Endometrial microvascular endothelial cells (primary cell): ENCODE data around the gene SIPA1L3. TPM values are rescaled to one million over a fixed set of nuclear protein-coding genes. Genes with fewer than 3 reads are reported as not detected.

Experiments
- in situ Hi-C: cut with HindIII; loops from 2 replicates; pipeline ENCODE4 v1.10.0; 2017; ENCODE audit warnings: low sequenced_read_pairs, low pct_unique_long_range_greater_than_20kb; ENCODE audit errors: inconsistent ontology term
- total RNA-seq: library from RNA; depleted of rRNA; stranded (reverse); fragments of >200 nt; gene quantifications from one replicate; pipeline ENCODE4 v1.2.3, GENCODE V29; 2015; ENCODE audit errors: inconsistent ontology term

The SIPA1L3 gene
- total RNA-seq, 1 donor from 2014 or later, result 31.5 TPM

GRCh38 chr19:38204728-38205127, 297.7 kb downstream of the SIPA1L3 start:
- in situ Hi-C loops, result no loop called here

GRCh38 chr19:38206006-38206745, 299.2 kb downstream of the SIPA1L3 start:
- in situ Hi-C loops, result no loop called here

- in situ Hi-C loops, result no loop called here
Observed at GRCh38 chr19:38206928-38207327, 299.9 kb downstream of the SIPA1L3 start.

GRCh38 chr19:38207543-38207942, 300.5 kb downstream of the SIPA1L3 start:
- in situ Hi-C loops, result no loop called here

- in situ Hi-C loops, result no loop called here
Observed at GRCh38 chr19:38208571-38208970, 301.6 kb downstream of the SIPA1L3 start.

GRCh38 chr19:38209152-38209551, 302.1 kb downstream of the SIPA1L3 start:
- in situ Hi-C loops, result no loop called here

GRCh38 chr19:38209671-38210457, 302.9 kb downstream of the SIPA1L3 start:
- in situ Hi-C loops, result no loop called here

- in situ Hi-C loops, result no loop called here
Observed at GRCh38 chr19:38210458-38210987, 303.5 kb downstream of the SIPA1L3 start.

- in situ Hi-C loops, result no loop called here
Observed at GRCh38 chr19:38211151-38211591, 304.2 kb downstream of the SIPA1L3 start.

- in situ Hi-C loops, result no loop called here
Observed at GRCh38 chr19:38211766-38212165, 304.8 kb downstream of the SIPA1L3 start.

GRCh38 chr19:38213469-38213868, 306.5 kb downstream of the SIPA1L3 start:
- in situ Hi-C loops, result no loop called here

- in situ Hi-C loops, result no loop called here
Observed at GRCh38 chr19:38213911-38214625, 307.1 kb downstream of the SIPA1L3 start.

GRCh38 chr19:38216785-38217641, 310.0 kb downstream of the SIPA1L3 start:
- in situ Hi-C loops, result no loop called here

- in situ Hi-C loops, result no loop called here
Observed at GRCh38 chr19:38218204-38218603, 311.2 kb downstream of the SIPA1L3 start.

- in situ Hi-C loops, result no loop called here
Observed at GRCh38 chr19:38219221-38219620, 312.2 kb downstream of the SIPA1L3 start.

GRCh38 chr19:38221421-38221820, 314.4 kb downstream of the SIPA1L3 start:
- in situ Hi-C loops, result no loop called here

- in situ Hi-C loops, result no loop called here
Observed at GRCh38 chr19:38221919-38222830, 315.2 kb downstream of the SIPA1L3 start.
